NCI-H2029 treated with DMSO at 0.1 percent for 48 hours (cell line): ENCODE data around the gene CLTB.

Experiments used
- DNase-seq: peaks from one replicate; lab custom pipeline; 2025; lab: John Stamatoyannopoulos, UW

CLTB gene

GRCh38 chr5:176401281-176402205, 14.8 kb downstream of the CLTB start:
- DNase-seq, result no peak

GRCh38 chr5:176400382-176401156, 15.8 kb downstream of the CLTB start:
- DNase-seq, result no peak

- DNase-seq, result no peak
Observed at GRCh38 chr5:176397736-176398420, 18.5 kb downstream of the CLTB start.

GRCh38 chr5:176396330-176396729, 20.0 kb downstream of the CLTB start:
- DNase-seq, result no peak

GRCh38 chr5:176394881-176395675, 21.3 kb downstream of the CLTB start:
- DNase-seq, result no peak

- no peak for DNase-seq
Observed at GRCh38 chr5:176394096-176394495, 22.2 kb downstream of the CLTB start.

- no peak for DNase-seq
Observed at GRCh38 chr5:176392526-176392925, 23.8 kb downstream of the CLTB start.

GRCh38 chr5:176391999-176392398, 24.3 kb downstream of the CLTB start:
- no peak for DNase-seq

GRCh38 chr5:176391479-176391878, 24.9 kb downstream of the CLTB start:
- no peak for DNase-seq

- DNase-seq, result no peak
Observed at GRCh38 chr5:176389135-176390123, 26.9 kb downstream of the CLTB start.

- peak; percentile 98 for DNase-seq
Observed at GRCh38 chr5:176388444-176389134, 27.8 kb downstream of the CLTB start, which contains the start of the genes HIGD2A and NOP16. HIGD2A (plus strand) TSS chr5:176388751; CDS start chr5:176388820, 69 bp downstream. NOP16 (minus strand) TSS chr5:176388598; CDS start chr5:176388539, 59 bp downstream.

GRCh38 chr5:176388003-176388443, 28.3 kb downstream of the CLTB start:
- no peak for DNase-seq

- no peak for DNase-seq
Observed at GRCh38 chr5:176387384-176387925, 28.9 kb downstream of the CLTB start.

GRCh38 chr5:176386491-176386890, 29.8 kb downstream of the CLTB start:
- no peak for DNase-seq

GRCh38 chr5:176384991-176385390, 31.3 kb downstream of the CLTB start:
- no peak for DNase-seq

GRCh38 chr5:176384366-176384930, 31.9 kb downstream of the CLTB start:
- no peak for DNase-seq

GRCh38 chr5:176383961-176384360, 32.4 kb downstream of the CLTB start:
- no peak for DNase-seq

GRCh38 chr5:176383248-176383905, 33.0 kb downstream of the CLTB start:
- DNase-seq, result no peak
